ENCODE measurements around the gene WDR20.
"Not testable (repeated sequence)": the region's sequence is repeated elsewhere in the genome, so short reads cannot be mapped to it uniquely, and the experiment has no call there.

The WDR20 gene

DNA sequence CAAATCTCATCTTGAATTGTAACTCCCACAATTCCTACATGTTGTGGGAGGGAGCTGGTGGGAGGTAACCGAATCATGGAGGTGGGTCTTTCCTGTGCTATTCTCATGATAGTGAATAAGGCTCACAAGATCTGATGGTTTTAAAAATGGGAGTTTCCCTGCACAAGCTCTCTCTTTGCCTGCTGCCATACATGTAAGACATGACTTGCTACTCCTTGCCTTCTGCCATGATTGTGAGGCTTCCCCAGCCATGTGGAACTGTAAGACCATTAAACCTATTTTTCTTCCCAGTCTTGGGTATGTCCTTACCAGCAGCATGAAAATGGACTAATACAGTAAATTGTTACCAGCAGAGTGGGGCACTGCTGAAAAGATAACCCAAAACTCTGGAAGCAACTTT is 30.4 kb upstream of the WDR20 start:
- not testable (repeated sequence) for H3K27me3 ChIP-seq (ENCODE audit: control insufficient read depth, insufficient read depth, low read length); H3K4me3 ChIP-seq (ENCODE audit: low read depth, low read length); H3K4me1 ChIP-seq (ENCODE audit: control insufficient read depth, insufficient read depth, low read length); H3K9ac ChIP-seq (ENCODE audit: low read depth, low read length); H3K9me3 ChIP-seq (ENCODE audit: control insufficient read depth, insufficient read depth, low read length); H3K36me3 ChIP-seq (ENCODE audit: control insufficient read depth, insufficient read depth, low read length)

DNA sequence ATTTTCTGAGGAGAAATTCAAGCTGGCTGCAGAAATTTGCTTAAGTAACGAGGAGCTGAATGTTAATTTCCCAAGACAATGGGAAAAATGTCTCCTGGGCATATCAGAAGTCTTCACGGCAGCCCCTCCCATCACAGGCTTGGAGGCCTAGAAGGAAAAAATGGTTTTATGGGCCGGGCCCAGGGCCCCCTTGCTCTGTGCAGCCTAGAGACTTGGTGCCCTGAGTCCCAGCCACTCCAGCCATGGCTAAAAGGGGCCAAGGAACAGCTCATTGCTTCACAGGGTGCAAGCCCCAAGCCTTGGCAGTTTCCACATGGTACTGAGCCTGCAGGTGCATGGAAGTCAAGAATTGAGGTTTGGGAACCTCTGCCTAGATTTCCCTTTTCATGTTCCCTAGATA is 28.6 kb upstream of the WDR20 start:
- H3K27me3 ChIP-seq (ENCODE audit: control insufficient read depth, insufficient read depth, low read length): no peaks in the 10 kb centered on the region
- H3K9me3 ChIP-seq (ENCODE audit: control insufficient read depth, insufficient read depth, low read length): no peaks in the 10 kb centered on the region
- no peak overlapping the region for H3K9ac ChIP-seq (ENCODE audit: low read depth, low read length)
- H3K4me1 ChIP-seq (ENCODE audit: control insufficient read depth, insufficient read depth, low read length): no peaks in the 10 kb centered on the region
- no peak overlapping the region for H3K4me3 ChIP-seq (ENCODE audit: low read depth, low read length)
- H3K36me3 ChIP-seq (ENCODE audit: control insufficient read depth, insufficient read depth, low read length): no peaks in the 10 kb centered on the region

DNA sequence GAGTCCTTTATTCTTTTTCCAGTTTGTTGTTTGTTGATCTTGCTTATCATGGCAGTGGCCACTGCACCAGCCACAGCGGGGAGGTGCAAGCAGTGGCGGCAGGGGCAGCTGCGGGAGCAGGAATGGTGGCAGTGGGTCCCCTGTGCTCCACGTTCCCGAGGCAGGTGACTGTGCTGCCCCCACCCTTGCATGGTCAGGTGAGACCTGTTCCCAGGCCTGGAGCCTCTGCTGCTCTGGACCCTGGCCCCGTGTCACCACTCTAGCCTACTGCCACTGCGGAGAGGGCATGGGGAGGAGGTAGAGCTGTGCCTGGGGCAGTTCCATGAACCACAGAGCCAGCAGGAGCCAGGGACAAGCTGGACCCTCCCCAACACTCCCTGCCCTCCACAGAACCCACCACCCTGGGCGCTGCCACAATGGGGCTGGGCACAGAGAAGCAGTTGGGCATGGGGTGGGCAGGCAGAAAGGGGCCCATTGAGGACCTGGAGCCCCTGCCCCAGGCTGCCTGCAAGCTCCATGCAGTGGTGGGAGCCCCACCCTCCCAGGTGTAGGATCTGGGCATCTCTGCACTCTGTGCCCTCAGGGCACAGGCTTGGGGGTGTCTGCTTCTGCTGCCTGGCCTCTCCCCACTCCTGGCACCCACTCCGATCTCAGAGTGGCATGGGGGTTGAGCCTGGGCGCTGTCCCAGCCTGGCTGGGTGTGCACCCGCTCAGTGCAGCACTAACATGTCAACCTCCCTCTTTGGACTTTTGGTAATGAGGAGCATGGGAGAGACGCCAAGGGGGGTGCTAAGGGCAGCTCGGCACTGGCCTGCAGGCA is 23.1 kb upstream of the WDR20 start:
- Histone ChIP-seq H3K36me3 (ENCODE audit: control insufficient read depth, insufficient read depth, low read length) (no peaks in the 10 kb centered on the region), H3K4me3 (ENCODE audit: low read depth, low read length) (no peak overlapping the region)

DNA sequence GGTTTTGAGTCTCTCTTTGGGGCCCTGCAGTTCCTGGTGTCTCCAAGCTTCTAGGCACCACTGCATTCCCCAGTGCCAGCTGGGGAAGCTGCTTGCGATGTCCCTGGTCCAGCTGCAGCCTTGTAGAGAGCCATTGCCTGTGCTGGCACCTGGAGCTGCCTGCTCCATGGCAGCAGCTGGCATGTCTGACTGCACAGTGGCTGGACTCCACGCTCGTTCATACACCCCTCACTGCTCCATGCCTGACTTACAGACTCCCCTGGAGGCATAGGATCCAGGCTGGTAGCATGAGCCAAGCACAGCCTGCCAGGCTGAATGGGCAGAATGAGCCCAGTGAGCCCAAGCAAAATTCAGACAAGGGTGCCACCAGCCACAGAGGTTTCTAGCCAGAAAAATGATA is 21.8 kb upstream of the WDR20 start:
- H3K9me3 ChIP-seq (ENCODE audit: control insufficient read depth, insufficient read depth, low read length): no peaks in the 10 kb centered on the region
- H3K9ac ChIP-seq (ENCODE audit: low read depth, low read length): no peak overlapping the region
- H3K4me3 ChIP-seq (ENCODE audit: low read depth, low read length): no peak overlapping the region
- H3K4me1 ChIP-seq (ENCODE audit: control insufficient read depth, insufficient read depth, low read length): no peaks in the 10 kb centered on the region
- H3K27me3 ChIP-seq (ENCODE audit: control insufficient read depth, insufficient read depth, low read length): no peaks in the 10 kb centered on the region
- H3K36me3 ChIP-seq (ENCODE audit: control insufficient read depth, insufficient read depth, low read length): no peaks in the 10 kb centered on the region

More for the DNA sequence above, 23.1 kb upstream of the WDR20 start:
- Histone ChIP-seq H3K27me3 (ENCODE audit: control insufficient read depth, insufficient read depth, low read length) (no peaks in the 10 kb centered on the region), H3K4me1 (ENCODE audit: control insufficient read depth, insufficient read depth, low read length) (no peaks in the 10 kb centered on the region), H3K9me3 (ENCODE audit: control insufficient read depth, insufficient read depth, low read length) (no peaks in the 10 kb centered on the region), H3K9ac (ENCODE audit: low read depth, low read length) (no peak overlapping the region)

DNA sequence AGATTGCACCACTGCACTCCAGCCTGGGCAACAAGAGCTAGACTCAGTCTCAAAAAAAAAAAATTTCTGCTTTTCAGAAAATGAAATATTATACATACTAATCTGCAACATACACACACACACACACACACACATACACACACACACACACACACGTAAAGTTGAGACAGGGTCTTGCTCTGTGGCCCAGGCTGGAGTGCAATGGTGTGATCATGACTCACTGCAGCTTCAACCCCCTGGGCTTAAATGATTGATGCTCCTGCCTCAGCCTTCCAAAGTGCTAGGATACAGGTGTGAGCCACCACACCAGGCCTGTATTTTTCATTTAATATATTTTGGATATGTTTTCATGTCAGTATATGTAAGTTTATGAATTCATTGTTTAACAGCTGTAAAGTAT is 18.8 kb upstream of the WDR20 start:
- Histone ChIP-seq H3K4me3 (ENCODE audit: low read depth, low read length) (no peak overlapping the region), H3K27me3 (ENCODE audit: control insufficient read depth, insufficient read depth, low read length) (no peaks in the 10 kb centered on the region), H3K36me3 (ENCODE audit: control insufficient read depth, insufficient read depth, low read length) (no peaks in the 10 kb centered on the region), H3K9me3 (ENCODE audit: control insufficient read depth, insufficient read depth, low read length) (no peaks in the 10 kb centered on the region), H3K9ac (ENCODE audit: low read depth, low read length) (no peak overlapping the region), H3K4me1 (ENCODE audit: control insufficient read depth, insufficient read depth, low read length) (peaks cover 8% of the 10 kb centered on the region)

DNA sequence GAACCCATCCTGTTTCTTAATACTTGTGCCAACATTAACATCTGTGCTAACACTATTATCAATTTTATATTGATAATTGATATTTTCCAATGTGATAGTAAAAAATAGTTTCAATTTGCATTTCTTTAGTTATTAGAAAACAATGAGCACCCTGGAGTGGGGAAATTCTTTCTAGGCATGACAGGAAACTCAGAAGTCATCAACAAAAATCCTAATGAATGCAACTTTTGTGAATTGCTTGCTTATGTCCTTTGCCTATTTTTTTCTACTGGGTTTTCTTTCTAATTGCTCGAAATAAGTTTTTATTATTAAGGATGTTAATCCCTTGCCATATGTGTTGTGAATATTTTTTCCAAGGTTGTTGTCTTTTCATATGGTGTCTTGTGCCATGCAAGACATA is 18.1 kb upstream of the WDR20 start:
- no peak overlapping the region for H3K9ac ChIP-seq (ENCODE audit: low read depth, low read length)
- H3K36me3 ChIP-seq (ENCODE audit: control insufficient read depth, insufficient read depth, low read length): no peaks in the 10 kb centered on the region
- no peak overlapping the region for H3K4me3 ChIP-seq (ENCODE audit: low read depth, low read length)
- H3K27me3 ChIP-seq (ENCODE audit: control insufficient read depth, insufficient read depth, low read length): no peaks in the 10 kb centered on the region
- H3K4me1 ChIP-seq (ENCODE audit: control insufficient read depth, insufficient read depth, low read length): peaks cover 12% of the 10 kb centered on the region
- no peaks in the 10 kb centered on the region for H3K9me3 ChIP-seq (ENCODE audit: control insufficient read depth, insufficient read depth, low read length)

DNA sequence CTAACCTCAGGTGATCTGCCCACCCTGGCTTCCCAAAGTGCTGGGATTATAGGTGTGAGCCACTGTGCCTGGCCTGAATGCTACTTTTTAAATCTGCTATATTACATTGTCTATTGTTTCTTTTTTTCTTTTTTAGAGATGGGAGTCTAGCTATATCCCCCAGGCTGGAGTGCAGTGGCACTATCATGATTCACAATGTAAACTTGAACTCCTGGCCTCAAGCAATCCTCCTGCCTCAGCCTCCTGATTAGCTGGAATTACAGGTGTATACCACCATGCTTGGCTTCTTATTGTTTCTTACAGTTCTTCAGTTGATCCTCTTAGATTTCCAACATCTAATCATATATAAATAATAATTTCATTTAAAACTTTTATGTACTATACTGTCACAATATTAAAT is 15.3 kb upstream of the WDR20 start:
- no peak overlapping the region for H3K9ac ChIP-seq (ENCODE audit: low read depth, low read length)
- peaks cover 16% of the 10 kb centered on the region for H3K4me1 ChIP-seq (ENCODE audit: control insufficient read depth, insufficient read depth, low read length)
- H3K36me3 ChIP-seq (ENCODE audit: control insufficient read depth, insufficient read depth, low read length): peaks cover 2% of the 10 kb centered on the region
- H3K4me3 ChIP-seq (ENCODE audit: low read depth, low read length): no peak overlapping the region
- no peaks in the 10 kb centered on the region for H3K9me3 ChIP-seq (ENCODE audit: control insufficient read depth, insufficient read depth, low read length)
- H3K27me3 ChIP-seq (ENCODE audit: control insufficient read depth, insufficient read depth, low read length): no peaks in the 10 kb centered on the region

DNA sequence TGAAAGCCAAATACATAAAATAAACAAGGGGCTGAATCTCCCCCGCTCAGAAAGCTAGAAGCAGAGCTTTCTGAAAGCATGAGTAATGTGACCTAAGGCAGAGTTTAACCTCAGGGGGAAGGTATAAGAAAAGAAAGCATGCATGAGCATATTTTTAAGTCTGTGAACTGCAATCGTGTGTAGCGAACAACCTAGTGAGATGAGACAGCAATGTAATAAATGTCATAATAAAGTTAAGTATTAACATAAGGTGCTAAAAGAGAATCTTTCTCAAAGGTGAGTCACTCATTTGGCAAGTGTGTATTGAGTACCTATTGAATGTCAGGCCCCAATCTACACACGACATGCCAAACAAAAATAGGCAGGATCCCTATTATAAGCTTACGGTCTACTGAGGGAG is 14.2 kb upstream of the WDR20 start:
- Histone ChIP-seq H3K4me1 (ENCODE audit: control insufficient read depth, insufficient read depth, low read length) (peaks cover 16% of the 10 kb centered on the region), H3K4me3 (ENCODE audit: low read depth, low read length) (no peak overlapping the region), H3K27me3 (ENCODE audit: control insufficient read depth, insufficient read depth, low read length) (no peaks in the 10 kb centered on the region), H3K9me3 (ENCODE audit: control insufficient read depth, insufficient read depth, low read length) (no peaks in the 10 kb centered on the region), H3K9ac (ENCODE audit: low read depth, low read length) (no peak overlapping the region), H3K36me3 (ENCODE audit: control insufficient read depth, insufficient read depth, low read length) (peaks cover 2% of the 10 kb centered on the region)

DNA sequence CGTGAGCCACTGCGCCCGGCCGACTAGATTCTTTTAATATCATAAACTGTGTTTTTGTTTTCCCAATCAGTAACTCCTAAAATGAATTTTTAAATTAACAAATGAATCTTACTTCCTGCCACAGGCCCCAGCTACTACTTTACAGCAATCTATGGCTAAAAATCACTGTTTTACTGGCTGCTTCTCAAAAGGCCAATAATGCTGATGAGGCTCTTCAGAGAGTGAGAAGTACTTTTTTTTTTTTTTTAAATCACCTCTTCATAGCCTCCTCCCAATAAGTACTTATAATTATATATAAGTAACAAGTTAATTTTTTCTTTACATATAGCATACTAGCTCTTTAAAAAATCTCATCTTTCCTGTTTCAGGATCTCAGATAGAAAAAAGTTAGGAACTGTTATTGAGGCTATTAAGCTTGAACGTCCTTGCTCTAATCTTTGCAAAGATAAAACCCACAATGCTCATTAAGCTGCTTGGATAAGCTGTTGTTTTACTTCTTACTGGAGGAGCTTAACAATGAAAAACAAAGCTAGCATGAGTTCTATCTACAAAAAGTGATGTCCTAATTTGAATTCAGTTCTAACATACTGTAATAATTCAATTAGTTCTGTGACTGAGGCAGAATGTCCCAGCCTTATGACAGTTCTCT is 12.8 kb upstream of the WDR20 start:
- no peaks in the 10 kb centered on the region for H3K27me3 ChIP-seq (ENCODE audit: control insufficient read depth, insufficient read depth, low read length)
- peaks cover 16% of the 10 kb centered on the region for H3K4me1 ChIP-seq (ENCODE audit: control insufficient read depth, insufficient read depth, low read length)
- peaks cover 2% of the 10 kb centered on the region for H3K36me3 ChIP-seq (ENCODE audit: control insufficient read depth, insufficient read depth, low read length)
- peak overlapping the region; percentile 26 for H3K9ac ChIP-seq (ENCODE audit: low read depth, low read length)
- H3K9me3 ChIP-seq (ENCODE audit: control insufficient read depth, insufficient read depth, low read length): no peaks in the 10 kb centered on the region
- no peak overlapping the region for H3K4me3 ChIP-seq (ENCODE audit: low read depth, low read length)

DNA sequence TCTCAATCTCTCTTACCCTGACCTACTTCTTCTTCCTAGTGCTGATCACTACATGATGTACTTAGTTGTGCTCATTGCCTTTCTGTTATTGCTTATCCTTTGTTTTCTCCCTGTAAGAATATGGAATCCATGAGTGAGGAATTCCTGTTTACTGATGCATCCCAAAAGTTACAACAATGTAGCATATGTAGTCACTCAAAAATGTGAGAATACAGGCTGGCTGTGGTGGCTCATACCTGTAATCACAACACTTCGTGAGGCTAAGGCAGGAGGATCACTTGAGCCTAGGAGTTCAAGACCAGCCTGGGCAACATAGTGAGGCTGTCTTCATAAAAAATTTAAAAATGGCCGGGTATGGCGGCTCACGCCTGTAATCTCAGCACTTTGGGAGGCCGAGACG is 8.0 kb upstream of the WDR20 start:
- H3K4me1 ChIP-seq (ENCODE audit: control insufficient read depth, insufficient read depth, low read length): peaks cover 2% of the 10 kb centered on the region
- no peak overlapping the region for H3K4me3 ChIP-seq (ENCODE audit: low read depth, low read length)
- peaks cover 2% of the 10 kb centered on the region for H3K36me3 ChIP-seq (ENCODE audit: control insufficient read depth, insufficient read depth, low read length)
- H3K9me3 ChIP-seq (ENCODE audit: control insufficient read depth, insufficient read depth, low read length): no peaks in the 10 kb centered on the region
- no peak overlapping the region for H3K9ac ChIP-seq (ENCODE audit: low read depth, low read length)
- no peaks in the 10 kb centered on the region for H3K27me3 ChIP-seq (ENCODE audit: control insufficient read depth, insufficient read depth, low read length)

DNA sequence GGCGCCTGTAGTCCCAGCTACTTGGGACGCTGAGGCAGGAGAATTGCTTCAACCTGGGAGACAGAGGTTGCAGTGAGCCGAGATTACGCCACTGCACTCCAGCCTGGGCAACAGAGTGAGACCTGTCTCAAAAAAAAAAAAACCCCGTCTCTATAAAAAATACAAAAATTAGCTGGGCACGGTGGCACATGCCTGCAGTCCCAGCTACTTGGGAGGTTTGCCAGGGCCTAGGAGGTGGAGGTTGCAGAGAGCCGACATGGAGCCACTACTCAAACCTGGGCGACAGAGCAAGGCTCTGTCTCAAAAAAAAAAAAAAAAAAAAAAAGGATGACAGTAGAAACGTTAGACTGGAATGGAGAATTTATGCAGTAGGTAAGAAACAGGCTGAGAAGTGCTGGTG is 5.7 kb upstream of the WDR20 start:
- not testable (repeated sequence) for H3K4me1 ChIP-seq (ENCODE audit: control insufficient read depth, insufficient read depth, low read length); H3K9ac ChIP-seq (ENCODE audit: low read depth, low read length); H3K4me3 ChIP-seq (ENCODE audit: low read depth, low read length); H3K27me3 ChIP-seq (ENCODE audit: control insufficient read depth, insufficient read depth, low read length); H3K9me3 ChIP-seq (ENCODE audit: control insufficient read depth, insufficient read depth, low read length); H3K36me3 ChIP-seq (ENCODE audit: control insufficient read depth, insufficient read depth, low read length)

DNA sequence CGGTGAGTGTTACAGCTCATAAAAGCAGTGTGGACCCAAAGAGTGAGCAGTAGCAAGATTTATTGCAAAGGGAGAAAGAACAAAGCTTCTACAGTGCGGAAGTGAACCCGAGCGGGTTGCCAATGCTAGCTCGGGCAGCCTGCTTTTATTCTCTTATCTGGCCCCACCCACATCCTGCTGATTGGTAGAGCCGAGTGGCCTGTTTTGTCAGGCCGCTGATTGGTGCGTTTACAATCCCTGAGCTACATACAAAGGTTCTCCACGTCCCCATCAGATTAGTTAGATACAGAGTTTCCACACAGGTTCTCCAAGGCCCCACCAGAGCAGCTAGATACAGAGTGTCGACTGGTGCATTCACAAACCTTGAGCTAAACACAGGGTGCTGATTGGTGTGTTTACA is 5.0 kb upstream of the WDR20 start:
- not testable (repeated sequence) for H3K4me3 ChIP-seq (ENCODE audit: low read depth, low read length); H3K9ac ChIP-seq (ENCODE audit: low read depth, low read length); H3K27me3 ChIP-seq (ENCODE audit: control insufficient read depth, insufficient read depth, low read length); H3K4me1 ChIP-seq (ENCODE audit: control insufficient read depth, insufficient read depth, low read length); H3K9me3 ChIP-seq (ENCODE audit: control insufficient read depth, insufficient read depth, low read length); H3K36me3 ChIP-seq (ENCODE audit: control insufficient read depth, insufficient read depth, low read length)
